T-helper 9 cell (primary cell): ENCODE data around the gene JPH2.
A peak's percentile ranks its signal among the peaks of the same experiment; 100 is the strongest.
"Not testable (repeated sequence)": the region's sequence is repeated elsewhere in the genome, so short reads cannot be mapped to it uniquely, and the experiment has no call there.

Experiments
- DNase-seq: peaks from one replicate; pipeline ENCODE4 v3.0.0-alpha.2; 2020
- total RNA-seq, 2 donors: gene quantifications; one replicate each; lab custom pipeline; 2026; lab: John Stamatoyannopoulos, UW

Gene JPH2
- total RNA-seq: 0 reads per million in 2 donors

DNA sequence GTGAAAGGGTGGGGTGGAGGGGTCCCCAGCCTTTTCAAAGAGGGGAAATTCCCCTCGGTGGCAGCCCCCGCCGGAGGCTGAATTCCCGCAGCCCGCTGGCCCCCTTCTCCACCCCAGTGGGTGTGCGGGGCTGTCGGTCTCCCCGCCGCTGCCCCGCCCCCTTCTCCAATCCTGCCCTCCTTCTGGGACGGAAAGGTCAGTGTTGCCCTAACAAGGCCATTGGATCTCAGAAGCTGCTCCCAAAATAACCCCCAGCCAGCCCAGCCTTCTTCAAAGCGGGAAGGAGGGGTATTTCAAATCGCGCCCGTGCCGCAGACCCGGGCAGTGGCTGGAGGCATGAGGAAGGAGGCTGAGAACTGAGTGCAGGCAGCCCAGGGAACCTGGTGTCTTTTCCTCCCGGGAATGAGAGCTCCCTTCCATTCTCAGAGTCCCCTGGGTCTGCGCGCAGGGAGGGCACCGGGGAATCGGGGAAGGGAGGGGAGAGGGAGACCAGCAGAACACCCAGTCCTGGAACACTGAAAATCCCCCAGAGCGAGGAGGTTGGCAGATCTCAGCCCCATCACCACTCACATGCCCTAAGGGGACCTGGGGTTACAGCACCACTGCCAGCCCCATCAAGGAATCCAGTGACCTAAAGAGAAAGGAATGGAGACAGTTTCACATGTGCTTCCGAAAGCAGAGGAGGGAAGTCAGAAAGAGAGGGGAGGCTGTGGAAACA is at the start of gene JPH2:
JPH2 (minus strand) TSS at position 135 of the 718 bp plus-strand sequence. CDS start 483 bp downstream, outside the sequence.
- no peak for DNase-seq

DNA sequence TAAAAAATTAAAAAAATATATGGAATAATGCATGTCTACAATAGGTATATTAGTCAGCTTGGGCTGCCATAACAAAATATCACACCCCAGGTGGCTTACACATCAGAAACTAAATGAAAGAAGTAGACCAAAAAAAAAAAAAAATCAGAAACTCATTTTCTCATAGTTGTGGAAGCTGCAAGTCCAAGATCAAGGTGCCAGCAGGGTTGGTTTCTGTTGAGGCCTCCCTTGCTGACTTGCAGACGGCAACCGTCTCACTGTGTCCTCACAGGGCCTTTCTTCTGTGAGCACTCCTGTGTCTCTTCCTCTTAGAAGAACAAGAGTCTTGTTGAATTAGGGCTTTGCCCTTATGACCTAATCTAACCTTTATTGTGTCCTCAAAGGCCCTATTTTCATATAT is 48.7 kb upstream of the JPH2 start:
- no peak for DNase-seq

DNA sequence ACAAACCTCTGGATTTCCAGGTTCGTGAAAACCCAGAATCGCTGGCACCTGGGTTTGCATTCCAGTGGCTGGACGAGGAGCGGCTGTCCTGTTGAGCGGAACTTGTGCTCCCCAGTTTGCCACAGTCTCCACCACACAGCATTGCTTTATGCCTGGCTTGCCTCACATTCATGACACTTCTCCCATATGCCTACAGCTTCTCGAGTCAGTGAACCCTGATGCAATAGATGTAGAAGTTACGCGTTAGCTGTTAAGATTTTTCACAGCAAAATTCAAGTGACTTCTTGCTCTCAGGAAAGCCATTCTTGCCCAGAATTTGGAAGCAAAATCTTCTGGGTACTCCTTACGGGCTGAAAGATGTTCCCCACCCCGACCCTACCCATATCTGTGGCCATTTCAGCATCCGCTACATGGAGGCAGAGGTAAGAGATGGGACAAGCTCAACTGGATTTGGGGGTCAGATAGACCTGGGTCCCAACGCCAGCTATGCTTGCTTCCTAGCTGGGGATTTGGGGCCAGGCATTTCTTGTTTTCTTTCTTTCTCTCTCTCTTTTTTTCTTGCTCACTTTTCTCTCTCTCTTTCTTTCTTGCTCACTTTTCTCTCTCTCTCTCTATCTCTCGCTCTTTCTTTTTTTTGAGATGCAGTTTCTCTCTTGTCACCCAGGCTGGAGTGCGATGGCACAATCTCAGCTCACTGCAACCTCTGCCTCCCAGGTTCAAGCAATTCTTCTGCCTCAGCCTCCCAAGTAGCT is 47.8 kb upstream of the JPH2 start:
- DNase-seq: no peak

DNA sequence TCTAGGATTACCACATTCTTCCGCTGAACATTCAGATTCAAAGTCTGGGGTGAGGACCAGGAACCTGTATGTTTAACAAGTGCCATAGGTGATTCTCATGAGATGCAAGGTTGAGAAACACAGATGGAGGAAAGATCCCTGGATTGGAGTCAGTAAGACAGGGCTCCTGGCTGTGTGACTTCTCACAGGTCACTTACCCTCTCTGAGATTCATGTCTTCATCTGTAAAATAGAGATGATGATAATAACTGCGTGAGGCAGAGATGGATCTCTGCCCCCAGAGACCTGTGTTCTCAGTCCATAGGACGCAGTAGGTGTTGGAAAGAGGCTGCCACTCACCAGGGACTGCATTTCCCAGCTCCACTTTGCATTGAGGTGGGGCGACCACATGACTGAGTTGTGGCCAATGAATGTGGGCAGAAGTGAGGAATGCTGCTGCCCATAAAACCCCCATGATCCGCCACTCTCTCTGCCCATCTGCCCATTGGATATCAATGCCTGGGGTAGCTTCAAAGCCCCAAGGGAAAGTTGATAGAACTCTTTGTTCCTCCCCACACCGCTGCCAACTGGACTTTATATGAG is 46.5 kb upstream of the JPH2 start:
- no peak for DNase-seq

DNA sequence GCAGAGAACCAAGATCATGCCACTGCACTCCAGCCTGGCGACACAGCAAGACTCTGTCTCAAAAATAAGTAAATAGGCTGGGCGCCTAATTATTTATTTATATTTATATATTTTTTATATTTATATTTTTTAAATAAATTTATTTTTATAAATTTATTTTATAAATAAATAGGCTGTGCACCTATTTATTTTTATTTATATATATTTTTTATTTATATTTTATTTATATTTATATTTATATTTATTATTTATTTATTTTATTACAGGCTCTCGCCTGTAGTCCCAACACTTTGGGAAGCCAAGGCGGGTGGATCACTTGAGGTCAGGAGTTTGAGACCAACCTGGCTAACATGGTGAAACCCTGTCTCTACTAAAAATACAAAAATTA is 45.5 kb upstream of the JPH2 start:
- not testable (repeated sequence) for DNase-seq

DNA sequence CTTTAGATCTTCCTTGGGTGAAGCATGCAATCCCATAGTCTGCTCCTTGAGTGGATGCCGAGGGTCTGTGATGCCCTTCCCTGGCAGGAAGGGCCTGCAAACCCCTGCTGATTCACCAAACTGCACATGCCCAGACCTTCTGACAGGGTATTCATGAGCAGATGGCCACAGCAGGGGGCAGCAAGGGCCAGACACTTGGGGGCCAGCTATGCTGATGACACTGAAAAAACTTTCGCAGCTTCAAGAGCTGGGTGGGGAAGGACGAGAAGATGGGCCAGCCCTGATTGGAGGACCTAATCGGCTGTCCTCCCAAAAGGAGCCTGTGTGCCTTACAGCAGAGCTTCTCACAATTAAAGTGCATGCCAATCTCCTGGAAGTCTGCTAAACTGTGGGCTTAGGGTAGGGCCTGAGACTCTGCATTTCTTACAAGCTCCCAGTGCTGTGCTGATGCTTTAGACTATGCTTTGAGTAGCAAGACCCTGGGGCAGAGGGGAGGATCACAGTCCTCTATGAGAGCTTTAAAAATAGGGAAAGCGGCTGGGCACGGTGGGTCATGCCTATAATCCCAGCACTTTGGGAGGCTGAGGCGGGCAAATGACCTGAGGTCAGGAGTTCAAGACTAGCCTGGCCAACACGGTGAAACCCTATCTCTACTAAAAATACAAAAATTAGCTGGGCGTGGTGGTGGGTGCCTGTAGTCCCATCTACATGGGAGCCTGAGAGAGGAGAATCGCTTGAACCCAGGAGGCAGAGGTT is 44.9 kb upstream of the JPH2 start:
- no peak for DNase-seq

DNA sequence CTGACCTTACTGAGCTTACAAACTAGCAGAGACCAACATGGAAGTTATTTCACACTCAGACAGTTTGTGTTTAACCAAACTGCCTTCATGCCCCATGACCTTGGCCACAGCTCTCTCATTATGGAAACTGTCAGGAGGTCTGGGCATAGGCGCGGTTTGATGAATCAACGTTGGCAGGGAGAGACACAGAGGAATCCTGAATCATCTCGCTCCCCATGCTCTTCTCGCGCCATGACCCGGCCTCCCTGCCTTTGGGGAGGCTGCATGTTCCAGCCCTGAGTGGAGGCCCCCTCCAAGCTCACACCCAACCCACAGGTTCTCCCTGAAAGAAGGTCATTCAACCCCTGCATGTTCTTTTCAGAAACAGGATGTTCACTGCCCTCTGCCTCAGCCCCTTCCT is 44.2 kb upstream of the JPH2 start:
- no peak for DNase-seq

DNA sequence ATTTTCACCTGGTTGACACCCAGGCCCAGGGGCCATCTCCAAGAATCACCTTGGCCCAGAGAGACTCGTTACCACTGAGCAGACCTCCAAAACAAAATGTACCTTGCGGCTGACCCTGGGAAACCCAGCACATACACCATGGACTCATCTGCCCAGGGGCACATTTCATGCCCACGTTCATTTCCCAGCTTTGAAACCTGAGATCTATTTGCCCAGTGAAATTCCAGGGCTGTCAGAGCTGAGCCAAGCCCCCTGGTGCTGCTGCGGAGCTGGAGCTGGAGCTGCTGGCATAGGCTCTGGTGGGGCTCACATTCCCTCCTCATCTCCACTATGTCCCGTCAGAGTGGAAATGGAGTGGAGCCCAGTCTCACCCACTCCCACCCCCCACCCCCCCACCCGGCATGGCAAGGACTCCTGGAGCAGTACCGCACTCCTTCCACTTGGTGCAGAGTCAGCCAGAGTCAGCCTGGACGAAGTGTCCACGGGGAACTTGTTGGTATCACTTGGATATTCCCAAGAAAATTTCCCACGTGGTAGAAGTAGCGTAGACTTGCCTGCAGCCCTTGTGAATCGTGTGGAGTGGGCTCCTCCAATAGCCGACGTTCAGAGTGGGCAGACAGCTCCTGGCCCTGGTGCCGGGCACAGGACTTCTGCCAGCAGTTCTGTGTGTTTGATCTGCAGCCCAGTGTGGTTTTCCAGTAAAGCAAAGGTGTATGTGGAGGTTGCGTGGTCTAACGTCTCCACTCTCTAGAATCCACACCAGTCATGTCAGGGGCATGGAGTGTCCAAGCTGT is 41.7 kb upstream of the JPH2 start:
- DNase-seq: no peak

DNA sequence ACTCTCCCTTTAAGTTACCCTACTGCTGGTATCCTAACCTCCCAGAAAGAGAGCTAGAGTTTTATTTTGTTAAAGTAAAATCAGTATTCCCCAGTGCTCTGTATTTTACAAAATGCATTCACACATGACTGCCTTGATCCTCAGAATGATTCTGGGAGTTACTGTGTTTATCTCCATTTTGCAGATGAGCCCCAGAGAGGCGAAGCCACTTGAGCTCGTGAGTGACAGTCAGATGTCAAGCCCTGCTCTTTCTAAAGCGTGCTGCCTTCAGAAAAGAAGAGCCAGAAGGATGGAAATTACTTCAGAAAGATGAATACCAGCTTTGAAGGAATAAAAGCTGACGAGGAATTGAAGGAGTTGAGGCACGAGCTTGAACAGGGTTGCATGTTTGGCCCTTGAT is 37.6 kb upstream of the JPH2 start:
- DNase-seq: no peak

DNA sequence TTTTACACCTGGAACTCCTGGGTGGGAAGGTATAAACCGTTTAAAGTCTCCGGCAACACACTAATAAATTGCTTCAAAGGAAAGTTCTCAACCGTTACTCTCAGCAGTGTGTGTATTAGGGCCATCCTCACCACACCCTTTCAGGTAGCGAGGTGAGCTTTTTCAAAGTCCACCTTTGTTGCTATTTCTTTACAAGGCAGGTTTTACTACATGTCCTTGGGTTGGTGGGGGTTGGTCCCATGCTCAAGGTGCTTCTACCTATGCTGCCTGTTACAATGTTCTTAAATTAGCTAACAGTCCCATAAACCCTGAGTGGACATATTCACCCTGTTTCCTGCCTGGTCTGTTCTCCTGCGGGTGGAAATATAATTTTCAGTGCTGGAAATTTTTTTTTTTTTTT is 36.7 kb upstream of the JPH2 start:
- no peak for DNase-seq

DNA sequence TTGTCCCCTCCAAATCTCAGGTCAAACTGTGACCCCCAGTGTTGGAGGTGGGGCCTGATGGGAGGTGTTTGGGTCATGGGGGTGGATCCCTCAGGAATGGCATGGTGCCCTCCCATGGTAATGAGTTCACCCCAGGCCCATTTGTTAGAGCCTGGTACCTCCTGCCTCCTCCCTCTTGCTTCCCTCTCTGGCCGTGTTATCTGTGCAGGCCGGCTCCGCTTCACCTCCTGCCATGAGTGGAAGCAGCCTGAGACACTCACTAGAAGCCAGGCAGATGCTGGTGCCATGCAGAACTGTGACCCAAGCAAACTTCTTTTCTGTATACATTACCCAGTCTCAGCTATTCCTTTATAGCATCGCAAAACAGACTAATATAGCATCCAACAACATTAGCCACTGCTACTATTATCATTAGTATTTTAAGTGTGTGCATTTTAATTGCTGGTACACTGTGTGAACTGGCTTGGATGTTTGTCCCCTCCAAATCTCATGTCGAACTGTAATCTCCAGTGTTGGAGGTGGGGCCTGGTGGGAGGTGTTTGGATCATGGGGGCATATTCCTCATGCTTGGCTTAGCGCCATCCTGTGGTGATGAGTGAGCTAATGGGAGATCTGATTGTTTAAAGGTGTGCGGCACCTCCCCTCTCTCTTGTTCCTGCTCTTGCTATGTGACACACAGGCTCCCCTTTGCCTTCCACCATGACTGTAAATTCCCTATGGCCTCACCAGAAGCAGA is 35.8 kb upstream of the JPH2 start:
- DNase-seq: no peak

DNA sequence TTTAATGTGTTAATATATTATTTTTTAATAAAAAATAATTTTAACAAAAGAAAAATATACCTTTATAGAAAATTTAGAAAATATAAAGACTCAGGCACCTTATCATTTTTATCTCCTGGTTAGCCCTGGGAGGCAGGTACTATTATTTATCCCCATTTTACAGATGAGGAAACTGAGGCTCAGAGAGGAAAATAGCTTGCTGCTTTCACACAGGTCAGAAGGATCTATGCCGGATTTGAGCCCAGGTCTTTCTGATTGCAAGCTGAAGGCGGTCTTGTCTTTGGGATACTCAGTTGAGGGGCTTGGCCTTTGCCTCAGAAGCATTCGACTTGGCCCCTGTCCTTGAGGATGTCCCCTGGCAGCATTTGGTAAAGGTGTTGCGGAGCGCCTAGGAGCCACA is 35.0 kb upstream of the JPH2 start:
- no peak for DNase-seq

DNA sequence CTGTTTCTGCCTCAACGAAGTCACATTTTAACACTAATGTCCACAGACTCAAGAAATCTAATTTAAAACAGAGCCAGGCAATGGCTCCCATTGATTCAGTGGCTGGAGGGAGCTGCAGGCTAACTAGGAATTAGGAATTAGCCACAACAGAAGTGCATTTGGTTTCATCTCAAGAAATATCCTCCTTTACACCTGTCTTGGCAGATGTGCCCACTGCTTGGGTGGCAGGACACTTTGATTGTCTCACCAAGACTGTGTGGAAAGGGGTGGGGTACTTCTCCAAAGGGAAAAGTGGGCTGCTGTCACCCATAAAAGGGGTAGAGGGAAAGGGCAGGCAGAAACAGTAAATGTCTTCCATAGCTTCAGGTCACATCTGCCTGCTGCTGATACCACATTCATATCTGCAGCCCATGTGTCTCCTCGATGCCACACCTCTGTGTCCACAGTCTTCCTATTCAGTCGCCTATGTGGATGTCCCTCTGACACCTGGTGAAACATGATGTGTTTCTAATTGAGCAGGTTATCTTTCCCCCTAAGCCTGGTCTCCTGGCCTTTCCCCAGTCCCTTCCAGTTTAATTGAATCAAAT is 34.5 kb upstream of the JPH2 start:
- no peak for DNase-seq

DNA sequence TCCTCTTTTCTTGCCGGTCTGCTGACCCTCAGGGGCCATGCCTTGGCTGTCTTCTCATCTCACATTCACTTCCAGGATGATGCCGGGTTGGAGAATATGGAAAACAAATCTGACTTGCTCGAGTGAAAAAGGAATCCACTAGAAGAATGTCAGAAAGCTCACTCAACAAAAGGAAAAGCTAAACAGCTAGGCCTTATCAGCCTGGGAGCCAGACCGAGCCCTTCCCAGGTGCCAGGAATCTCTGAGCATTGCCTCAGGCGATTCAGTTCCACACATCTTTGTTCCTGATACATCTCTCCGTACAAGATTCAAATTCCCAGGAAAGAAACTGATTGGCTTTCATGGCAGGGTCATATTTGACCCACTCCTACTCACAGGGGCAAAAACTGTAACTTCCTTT is 32.8 kb upstream of the JPH2 start:
- no peak for DNase-seq

DNA sequence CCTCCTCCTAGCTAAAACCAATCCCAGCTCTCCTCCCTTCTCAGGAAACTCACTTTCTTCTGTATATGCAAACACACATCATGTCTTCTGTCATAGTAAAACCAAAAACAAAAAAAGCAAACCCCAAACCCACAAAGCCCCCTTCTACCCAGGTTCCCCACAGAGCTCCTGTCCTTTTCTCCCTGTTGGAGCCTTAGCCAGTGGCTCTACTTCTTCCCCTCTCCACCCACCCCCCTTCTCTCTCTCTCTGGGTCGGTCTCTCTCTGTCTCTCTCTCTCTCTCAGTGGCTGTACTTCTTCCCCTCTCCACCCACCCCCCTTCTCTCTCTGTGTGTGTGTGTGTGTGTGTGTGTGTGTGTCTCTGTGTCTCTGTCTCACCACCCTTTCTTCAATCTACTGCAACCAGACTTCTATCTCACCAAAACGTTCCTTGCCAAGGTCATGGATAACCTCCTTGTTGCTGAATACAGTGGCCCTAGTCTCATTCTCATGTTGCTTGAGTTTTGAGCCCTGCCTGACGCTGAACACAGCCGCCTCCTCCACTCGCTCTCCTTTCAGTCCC is 32.3 kb upstream of the JPH2 start:
- no peak for DNase-seq

DNA sequence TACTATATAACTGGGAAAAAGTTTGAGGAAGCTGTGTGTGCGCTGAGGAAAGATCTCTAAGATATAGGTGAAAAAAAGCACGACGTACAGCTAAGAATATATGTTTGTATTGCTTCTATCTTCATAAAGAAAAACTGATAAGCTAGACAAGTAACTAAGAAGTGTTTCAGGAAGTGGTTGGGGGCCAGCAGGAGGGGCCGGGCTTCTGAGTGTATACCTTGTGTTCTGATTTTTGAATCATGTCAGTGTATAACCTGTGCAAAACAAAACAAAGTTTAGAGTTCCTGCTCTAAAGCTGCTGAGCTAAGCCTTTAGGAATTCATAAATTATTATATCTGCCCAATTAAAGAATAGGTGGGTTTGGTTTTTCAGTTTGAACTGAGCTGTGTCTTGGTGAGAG is 31.5 kb upstream of the JPH2 start:
- DNase-seq: peak; percentile 36

DNA sequence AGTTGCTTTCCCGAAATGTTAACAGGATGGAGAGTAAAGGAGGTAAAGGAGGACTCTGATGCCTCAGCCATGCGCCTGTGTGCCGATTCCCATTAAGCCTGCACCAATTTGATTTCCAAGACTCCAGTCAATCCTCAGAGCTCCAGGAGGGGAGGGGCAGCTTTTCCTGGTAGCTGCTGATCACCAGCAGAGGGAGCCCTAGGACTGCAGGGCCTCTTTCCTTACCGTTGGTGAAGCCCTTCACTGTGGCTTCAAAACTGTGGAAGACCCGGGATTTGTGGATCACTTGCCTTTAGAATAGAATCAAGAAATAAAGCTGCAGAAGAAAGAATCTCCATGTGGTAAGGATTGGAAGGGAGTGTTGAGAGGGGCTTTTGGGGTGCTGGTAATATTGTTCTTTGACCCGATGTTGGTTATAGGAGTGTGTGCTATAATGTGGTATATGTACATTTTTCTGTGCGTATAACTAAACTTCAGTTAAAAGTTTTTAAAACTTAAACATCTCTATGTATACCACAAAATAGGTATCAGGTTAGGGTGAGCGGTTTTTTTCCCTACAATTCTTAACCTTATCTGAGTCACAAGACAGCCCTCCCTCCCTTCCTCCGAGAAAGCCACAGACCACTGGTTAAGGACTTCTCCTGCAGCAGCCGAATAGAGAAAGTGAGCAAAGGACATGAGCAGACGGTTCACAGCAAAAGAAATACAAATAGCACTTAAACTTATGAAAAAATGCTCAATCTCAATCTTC is 30.5 kb upstream of the JPH2 start:
- DNase-seq: peak; percentile 64

DNA sequence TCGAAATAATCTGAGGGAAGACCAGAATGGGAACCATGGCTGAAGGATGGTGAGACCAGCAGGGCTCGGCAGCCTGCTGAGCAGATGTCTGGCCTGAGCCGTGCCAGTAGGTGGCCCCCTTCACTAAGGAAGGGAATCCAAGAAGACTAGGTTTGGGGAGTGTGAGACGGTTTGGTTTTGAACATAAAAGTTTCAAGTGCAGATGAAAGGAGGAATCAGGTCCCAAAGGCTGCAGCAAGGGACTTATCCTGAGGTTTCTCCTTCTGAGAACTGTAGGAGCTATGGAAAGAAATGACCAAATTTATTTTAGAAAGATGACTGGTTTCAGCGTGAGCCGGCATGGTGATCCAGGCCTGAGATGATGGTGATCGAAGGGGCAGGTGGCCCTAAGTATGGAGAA is 28.1 kb upstream of the JPH2 start:
- peak; percentile 62 for DNase-seq

DNA sequence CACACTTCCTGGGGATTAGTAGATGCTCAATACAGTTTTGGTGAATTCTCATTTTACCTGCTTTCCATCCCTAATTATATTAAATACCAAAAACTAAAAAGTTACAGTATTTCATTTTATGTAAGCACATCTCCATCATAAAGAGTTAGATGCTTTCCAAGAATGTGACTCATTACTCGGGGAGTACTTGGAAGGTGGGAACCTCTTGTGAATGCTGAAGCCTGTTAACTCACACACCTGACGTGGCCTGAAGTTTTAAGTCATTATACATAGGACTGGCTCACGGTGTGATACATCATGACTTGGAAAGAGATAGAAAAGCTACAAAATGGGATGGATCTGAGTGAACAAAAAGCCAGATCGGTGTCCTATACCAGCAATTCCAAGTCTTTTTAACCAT is 25.8 kb upstream of the JPH2 start:
- DNase-seq: no peak
